Limb (tissue), 2 donors: ENCODE measurements around the gene CREBBP.
"Not testable (repeated sequence)": the region's sequence is repeated elsewhere in the genome, so short reads cannot be mapped to it uniquely, and the experiment has no call there.

Experiments used
- DNase-seq, 2 donors: peaks; one replicate each; pipeline ENCODE4 v3.0.0-alpha.2; 2016; ENCODE audit errors: extremely low spot score in 2 of 2

CREBBP gene

GRCh38 chr16:3880623-3881498, at the start of gene CREBBP:
Gene CREBBP, minus strand, starts transcription at chr16:3880713. Its CDS starts 797 bp downstream, at chr16:3879916.
- DNase-seq: peak; percentile 91 to 96

DNA sequence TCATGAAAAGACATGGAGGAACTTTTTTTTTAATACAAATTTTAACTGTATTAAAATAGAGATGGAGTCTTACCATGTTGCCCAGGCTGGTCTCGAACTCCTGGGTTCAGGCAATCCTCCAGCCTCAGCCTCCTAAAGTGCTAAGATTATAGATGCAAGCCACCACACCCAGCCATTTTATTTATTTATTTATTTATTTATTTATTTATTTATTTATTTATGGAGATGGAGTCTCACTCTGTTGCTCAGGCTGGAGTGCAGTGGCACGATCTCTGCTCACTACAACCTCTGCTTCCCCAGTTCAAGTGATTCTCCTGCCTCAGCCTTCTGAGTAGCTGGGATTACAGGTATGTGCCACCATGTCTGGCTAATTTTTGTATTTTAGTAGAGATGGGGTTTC, 46.6 kb upstream of the CREBBP start:
- not testable (repeated sequence) for DNase-seq

- no peak for DNase-seq
Observed at GRCh38 chr16:3924763-3925162, 44.2 kb upstream of the CREBBP start.

DNA sequence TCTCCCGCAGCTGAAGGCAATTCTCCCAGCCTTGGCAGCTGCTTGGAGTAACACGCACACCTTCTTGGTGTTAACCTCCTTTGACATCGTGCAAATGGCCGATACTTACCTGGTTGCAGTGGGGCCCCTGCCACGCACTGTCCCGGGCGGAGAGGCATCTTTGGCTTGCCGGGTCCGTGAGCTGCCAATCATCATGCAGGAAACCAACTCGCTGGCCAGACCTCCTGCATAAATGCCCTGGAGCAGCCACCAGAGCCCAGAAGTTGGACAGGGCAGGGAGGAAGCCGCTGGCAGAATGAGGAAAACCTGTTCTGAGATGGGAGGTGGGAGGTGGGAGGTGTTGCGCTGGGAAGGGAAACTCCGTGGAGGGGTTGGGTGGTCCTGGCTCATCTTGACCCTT, 41.7 kb upstream of the CREBBP start:
- DNase-seq: no peak

GRCh38 chr16:3920206-3920605, 39.7 kb upstream of the CREBBP start:
- DNase-seq: no peak

DNA sequence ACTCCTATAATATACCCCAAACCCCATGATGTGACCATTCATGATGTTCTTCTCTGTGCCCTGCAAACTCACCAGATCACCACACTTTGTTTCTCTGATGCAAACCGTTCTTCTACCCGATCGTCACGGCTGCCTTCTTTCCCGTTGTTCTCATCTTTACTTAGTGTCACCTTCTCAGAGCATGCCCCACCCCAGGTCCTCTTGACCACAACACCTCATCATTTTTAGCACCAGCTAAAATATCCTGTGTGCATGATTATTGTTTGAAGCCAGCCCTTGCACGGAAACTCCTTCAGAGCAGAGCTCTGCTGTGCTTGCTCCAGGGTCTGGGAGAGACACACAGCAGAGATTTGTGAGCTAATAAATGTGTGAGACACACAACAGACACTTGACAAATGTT, 38.9 kb upstream of the CREBBP start:
- no peak for DNase-seq

GRCh38 chr16:3915426-3916260, 35.1 kb upstream of the CREBBP start:
- no peak for DNase-seq

DNA sequence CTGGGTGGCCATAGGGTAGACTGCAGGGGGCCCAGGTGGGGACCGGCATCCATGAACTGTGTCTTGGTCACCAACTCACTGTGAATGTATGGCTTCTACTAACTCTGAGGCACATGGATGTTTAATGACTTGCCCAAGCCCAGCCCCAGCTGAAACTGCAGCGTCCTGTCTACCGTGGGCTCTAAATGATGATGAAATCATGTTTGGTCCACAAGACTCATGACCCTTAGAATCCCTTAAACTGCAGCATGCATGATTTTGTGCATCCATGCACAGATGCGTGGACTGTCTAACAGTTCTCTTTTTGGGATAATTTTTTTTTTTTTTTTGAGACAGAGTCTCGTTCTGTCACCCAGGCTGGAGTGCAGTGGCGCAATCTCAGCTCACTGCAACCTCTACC, 32.4 kb upstream of the CREBBP start:
- no peak for DNase-seq

- no peak for DNase-seq
Observed at GRCh38 chr16:3912373-3912772, 31.9 kb upstream of the CREBBP start.

DNA sequence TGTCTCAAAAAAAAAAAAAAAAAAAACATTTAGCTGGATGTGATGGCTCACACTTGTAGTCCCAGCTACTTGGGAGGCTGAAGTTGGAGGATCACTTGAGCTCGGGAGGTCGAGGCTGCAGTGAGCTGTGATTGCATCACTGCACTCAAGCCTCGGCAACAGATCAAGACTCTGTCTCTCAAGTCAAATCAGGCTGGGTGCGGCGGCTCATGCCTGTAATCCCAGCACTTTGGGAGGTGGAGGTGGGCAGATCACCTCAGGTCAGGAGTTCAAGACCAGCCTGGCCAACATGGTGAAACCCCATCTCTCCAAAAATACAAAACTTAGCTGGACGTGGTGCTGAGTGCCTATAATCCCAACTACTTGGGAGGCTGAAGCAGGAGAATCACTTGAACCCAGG, 31.2 kb upstream of the CREBBP start:
- not testable (repeated sequence) for DNase-seq

DNA sequence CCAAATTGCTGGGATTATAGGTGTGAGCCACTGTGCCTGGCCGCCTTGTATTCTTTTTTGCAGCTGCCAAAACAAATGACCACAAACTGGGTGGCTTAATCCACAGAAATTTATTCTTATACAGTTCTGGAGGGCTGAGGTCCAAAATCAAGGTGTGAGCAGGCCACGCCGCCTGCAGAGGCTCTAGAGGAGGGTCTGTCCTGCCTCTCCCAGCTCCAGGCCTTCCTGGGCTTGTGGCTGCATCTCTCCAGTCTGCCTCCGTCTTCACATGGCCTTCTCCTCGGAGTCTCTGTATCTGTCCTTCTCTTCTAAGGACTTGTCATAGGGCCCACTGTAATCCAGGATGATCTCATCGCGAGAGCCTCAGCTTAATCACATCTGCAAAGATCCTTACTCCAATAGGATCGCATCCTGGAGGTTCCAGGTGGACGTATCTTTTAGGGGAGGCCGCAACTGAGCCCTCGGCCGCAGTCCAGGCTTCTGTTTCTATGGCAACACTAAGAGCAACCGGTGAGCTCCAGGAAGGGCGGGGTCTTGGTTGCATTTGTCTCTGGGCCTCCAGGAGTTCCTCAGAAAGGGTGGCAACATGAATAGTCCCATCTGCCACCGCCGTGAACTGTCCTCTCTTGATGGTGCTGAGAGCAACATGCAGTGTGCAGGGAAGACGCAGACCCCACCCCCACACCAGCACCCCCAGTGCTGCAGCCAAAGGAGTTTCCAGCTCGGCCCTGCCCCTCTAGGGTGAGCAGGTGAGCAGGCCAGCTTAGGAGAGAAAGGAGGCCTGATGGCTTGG, 29.5 kb upstream of the CREBBP start:
- DNase-seq: no peak

DNA sequence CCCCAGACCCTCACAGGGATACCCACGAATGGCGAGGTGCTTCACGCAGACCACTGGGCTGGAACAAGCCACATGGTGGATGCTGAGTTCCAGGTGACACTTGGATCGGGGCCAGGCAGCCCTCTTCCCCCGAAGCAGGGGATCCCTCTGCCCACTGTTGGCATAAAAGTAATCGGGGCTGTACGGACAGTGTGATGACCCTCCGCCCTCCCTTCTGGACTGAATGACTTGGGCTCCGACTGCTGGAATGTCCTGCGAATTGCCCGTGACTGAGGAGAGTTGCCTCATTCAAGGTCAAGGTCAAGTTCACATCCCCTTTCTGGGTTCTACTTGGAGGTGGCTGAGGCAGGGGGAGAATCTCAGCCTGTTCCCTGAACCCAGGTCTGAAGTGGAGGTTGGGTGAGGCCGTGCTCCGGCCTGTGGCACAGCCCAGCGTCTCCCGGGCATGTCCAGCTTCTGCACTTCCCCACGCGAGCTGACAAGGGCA, 28.5 kb upstream of the CREBBP start:
- DNase-seq: no peak

DNA sequence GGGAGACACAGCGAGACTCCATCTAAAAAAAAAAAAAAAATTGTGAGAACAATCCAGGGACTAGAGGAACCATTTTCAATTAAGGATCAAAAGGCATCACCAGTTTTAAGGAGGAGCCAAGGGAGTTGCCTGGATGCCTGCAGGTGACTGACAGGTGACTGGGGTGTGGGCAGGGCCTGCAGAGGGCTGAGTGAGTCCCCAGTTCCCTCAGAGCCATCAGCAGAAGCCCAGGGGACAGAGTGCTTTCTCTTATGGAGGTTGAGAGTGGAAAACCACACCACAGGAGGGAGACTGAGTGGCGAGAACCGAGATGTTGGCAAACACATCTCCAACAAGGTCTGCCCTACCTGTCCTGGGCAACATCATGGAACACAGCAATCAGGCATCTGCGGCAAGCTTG, 27.1 kb upstream of the CREBBP start:
- DNase-seq: no peak

- no peak for DNase-seq
Observed at GRCh38 chr16:3906363-3906762, 25.9 kb upstream of the CREBBP start.

DNA sequence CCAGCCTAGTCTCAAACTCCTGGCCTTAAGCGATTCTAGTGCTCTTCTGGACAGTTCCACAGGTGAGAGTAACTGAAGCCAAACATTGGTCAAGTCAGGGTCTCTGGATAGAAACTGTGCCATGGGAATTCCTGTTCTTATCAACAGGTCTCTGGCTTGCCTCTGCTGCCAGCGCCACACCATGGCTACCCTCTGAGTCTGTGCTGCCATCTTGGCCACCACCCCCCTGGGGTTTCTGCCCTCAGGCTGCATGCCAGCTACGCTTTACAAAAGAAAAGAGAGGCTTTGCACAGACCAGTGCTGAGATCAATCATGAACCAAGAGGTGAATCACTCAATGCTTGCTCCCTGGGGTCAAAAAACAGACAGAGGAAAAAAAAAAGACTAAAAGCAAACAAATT, 24.4 kb upstream of the CREBBP start:
- DNase-seq: no peak

GRCh38 chr16:3890091-3890490, 9.6 kb upstream of the CREBBP start:
- no peak for DNase-seq

GRCh38 chr16:3889059-3889458, 8.5 kb upstream of the CREBBP start:
- DNase-seq: no peak

DNA sequence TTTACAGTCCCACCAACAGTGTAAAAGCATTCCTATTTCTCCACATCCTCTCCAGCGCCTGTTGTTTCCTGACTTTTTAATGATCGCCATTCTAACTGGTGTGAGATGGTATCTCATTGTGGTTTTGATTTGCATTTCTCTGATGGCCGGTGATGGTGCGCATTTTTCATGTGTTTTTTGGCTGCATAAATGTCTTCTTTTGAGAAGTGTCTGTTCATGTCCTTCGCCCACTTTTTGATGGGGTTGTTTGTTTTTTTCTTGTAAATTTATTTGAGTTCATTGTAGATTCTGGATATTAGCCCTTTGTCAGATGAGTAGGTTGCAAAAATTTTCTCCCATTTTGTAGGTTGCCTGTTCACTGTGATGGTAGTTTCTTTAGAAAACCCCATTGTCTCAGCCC, 5.5 kb upstream of the CREBBP start:
- DNase-seq: not testable (repeated sequence)

DNA sequence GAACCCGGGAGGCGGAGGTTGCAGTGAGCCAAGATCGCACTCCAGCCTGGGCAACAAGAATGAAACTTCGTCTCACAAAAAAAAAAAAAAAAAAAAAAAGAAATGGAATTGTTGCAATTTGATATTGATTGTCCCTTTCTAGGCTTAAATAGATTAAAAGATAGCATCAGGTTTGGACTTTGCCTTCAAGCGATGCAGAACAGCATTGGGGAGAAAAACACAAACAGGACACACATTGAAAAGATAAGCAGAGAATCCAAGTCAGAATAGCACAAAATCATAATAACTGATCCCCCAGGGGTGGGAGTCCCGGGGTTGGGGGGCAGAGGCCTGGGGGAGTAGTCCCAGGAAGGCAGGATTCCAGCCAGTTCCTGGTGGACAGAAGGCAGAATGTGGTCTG, 3.9 kb upstream of the CREBBP start:
- no peak for DNase-seq

- DNase-seq: no peak
Observed at GRCh38 chr16:3882531-3882930, 2.0 kb upstream of the CREBBP start.

DNA sequence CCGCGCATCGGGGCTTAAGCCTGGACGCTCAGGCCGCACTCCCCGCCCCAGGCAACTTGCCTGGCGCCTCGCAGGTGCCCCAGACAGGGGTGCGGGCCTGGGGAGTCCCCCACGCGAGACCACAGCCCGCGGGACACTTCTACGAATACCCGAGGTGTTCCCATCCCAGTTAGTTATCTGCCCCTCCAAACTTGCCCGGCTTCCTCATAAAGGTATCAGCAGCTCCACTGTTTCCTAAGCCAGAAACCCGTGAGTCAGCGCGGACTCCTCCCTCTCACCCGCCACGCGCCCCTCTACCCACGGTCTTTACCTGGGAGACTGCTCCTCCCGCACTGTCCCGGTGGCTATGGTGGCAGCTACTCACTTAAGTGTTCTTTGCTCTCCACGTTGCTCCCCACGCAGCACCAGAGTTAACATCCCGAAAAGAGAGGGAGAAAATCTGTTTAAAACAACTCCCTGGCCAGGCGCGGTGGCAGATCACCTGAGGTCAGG, 1.0 kb upstream of the CREBBP start:
- no peak for DNase-seq
